CD14-positive monocyte (primary cell): ENCODE data around the gene BBS10. TPM values are rescaled to one million over a fixed set of nuclear protein-coding genes. Genes with fewer than 3 reads are reported as not detected.

Experiments used
- DNase-seq, 3 donors: peaks; one replicate each; pipeline ENCODE4 v3.0.0-alpha.2; 2011 to 2022
- H2AFZ ChIP-seq: 2 replicates; pipeline ENCODE4 v1.6.0; 2012; ENCODE audit warnings: mild to moderate bottlenecking, low read depth, low read length, inconsistent platforms; ENCODE audit not compliant: insufficient read depth, poor library complexity, severe bottlenecking
- H3K27ac ChIP-seq, 2 donors: 1 replicate in 1 of 2; 2 replicates in 1 of 2; pipeline ENCODE4 v1.5.1; 2012 to 2013; ENCODE audit warnings: low read length in 2 of 2, control low read depth in 1 of 2, inconsistent platforms in 1 of 2, low read depth in 1 of 2, mild to moderate bottlenecking in 1 of 2
- H3K27me3 ChIP-seq, 2 donors: one replicate each; pipeline versions ENCODE4 v1.6.0 to v1.6.1; 2011 to 2013; ENCODE audit warnings: low read length in 2 of 2; ENCODE audit not compliant: control insufficient read depth in 2 of 2, insufficient read depth in 2 of 2
- H3K36me3 ChIP-seq, 2 donors: replicated peaks in 1 of 2; 1 replicate in 1 of 2; 2 replicates in 1 of 2; pipeline versions ENCODE4 v1.5.1 to v1.6.1; 2012 to 2013; ENCODE audit warnings: low read length in 2 of 2, control low read depth in 1 of 2, inconsistent platforms in 1 of 2, mild to moderate bottlenecking in 1 of 2; ENCODE audit not compliant: insufficient read depth in 2 of 2, control insufficient read depth in 1 of 2
- H3K4me1 ChIP-seq, 2 donors: 1 replicate in 1 of 2; 2 replicates in 1 of 2; pipeline versions ENCODE4 v1.5.1 to v1.6.1; 2012 to 2013; ENCODE audit warnings: low read length in 2 of 2, control low read depth in 1 of 2, inconsistent platforms in 1 of 2, mild to moderate bottlenecking in 1 of 2, moderate library complexity in 1 of 2; ENCODE audit not compliant: insufficient read depth in 2 of 2, control insufficient read depth in 1 of 2
- H3K4me2 ChIP-seq: replicated peaks from 2 replicates; pipeline ENCODE3; 2012; ENCODE audit warnings: low read length, moderate library complexity, mild to moderate bottlenecking; ENCODE audit not compliant: poor library complexity, severe bottlenecking; ENCODE audit errors: extremely low read depth
- H3K4me3 ChIP-seq, 3 experiments: fragments of 200-600 bp in 1 of 3; sonication (generic) in 1 of 3; replicated peaks in 1 of 3; 1 replicate in 2 of 3; 2 replicates in 1 of 3; pipeline ENCODE4 v1.5.1; 2011 to 2013; ENCODE audit warnings: low read length in 3 of 3, mild to moderate bottlenecking in 3 of 3, control low read depth in 2 of 3, low read depth in 2 of 3, inconsistent platforms in 1 of 3, moderate library complexity in 1 of 3
- H3K79me2 ChIP-seq: 2 replicates; pipeline ENCODE4 v1.6.0; 2012; ENCODE audit warnings: mild to moderate bottlenecking, control low read depth, inconsistent platforms, low read length, moderate library complexity; ENCODE audit not compliant: insufficient read depth
- H3K9ac ChIP-seq: 2 replicates; pipeline ENCODE4 v1.6.0; 2017; ENCODE audit warnings: low read length, mild to moderate bottlenecking; ENCODE audit not compliant: insufficient read depth, poor library complexity, severe bottlenecking
- H3K9me3 ChIP-seq, 2 donors: replicated peaks in 1 of 2; 1 replicate in 1 of 2; 2 replicates in 1 of 2; pipeline versions ENCODE4 v1.5.1 to v1.6.1; 2012 to 2013; ENCODE audit warnings: low read length in 2 of 2, control low read depth in 1 of 2; ENCODE audit not compliant: control insufficient read depth in 1 of 2, insufficient read depth in 1 of 2
- H4K20me1 ChIP-seq: 2 replicates; pipeline ENCODE4 v1.6.0; 2012; ENCODE audit warnings: mild to moderate bottlenecking, low read length, control low read depth, moderate library complexity; ENCODE audit not compliant: insufficient read depth
- H3K27ac Mint-ChIP-seq, 7 donors: one replicate each; pipeline ENCODE4 v1.8.0; 2020; ENCODE audit warnings: mild to moderate bottlenecking in 7 of 7, mixed read lengths in 7 of 7, moderate library complexity in 6 of 7, inconsistent platforms in 2 of 7
- H3K27me3 Mint-ChIP-seq, 3 donors: one replicate each; pipeline ENCODE4 v1.8.0; 2021 to 2022; ENCODE audit warnings: low read depth in 3 of 3, mild to moderate bottlenecking in 3 of 3, mixed read lengths in 3 of 3, moderate library complexity in 3 of 3, inconsistent platforms in 1 of 3
- H3K36me3 Mint-ChIP-seq, 2 donors: one replicate each; pipeline ENCODE4 v1.8.0; 2020; ENCODE audit warnings: mixed read lengths in 2 of 2, inconsistent platforms in 1 of 2, mild to moderate bottlenecking in 1 of 2
- H3K4me1 Mint-ChIP-seq: one replicate; pipeline ENCODE4 v1.8.0; 2020; ENCODE audit warnings: mild to moderate bottlenecking, mixed read lengths
- H3K4me3 Mint-ChIP-seq, 2 donors: one replicate each; pipeline ENCODE4 v1.8.0; 2020; ENCODE audit warnings: mild to moderate bottlenecking in 2 of 2, mixed read lengths in 2 of 2, moderate library complexity in 1 of 2
- H3K9me3 Mint-ChIP-seq, 7 donors: one replicate each; pipeline ENCODE4 v1.8.0; 2020 to 2022; ENCODE audit warnings: mixed read lengths in 7 of 7, mild to moderate bottlenecking in 6 of 7, moderate library complexity in 6 of 7, inconsistent platforms in 2 of 7
- CTCF ChIP-seq: fragments of 200-600 bp; IDR thresholded peaks from one replicate; pipeline ENCODE4 v1.8.0; 2022; ENCODE audit warnings: antibody characterized with exemption, mild to moderate bottlenecking
- WGBS: methylation state at CpG from one replicate; pipeline ENCODE4 v1.1.5; 2013; ENCODE audit warnings: missing lambda C conversion rate; ENCODE audit not compliant: insufficient coverage; 5-methylcytosine and 5-hydroxymethylcytosine counted together
- intact Hi-C, 2 donors: fragments of 100-400 bp; cut with micrococcal nuclease; formaldehyde crosslinking; loops; one replicate each; pipeline versions ENCODE4 v1.15.0 to v1.15.1; 2023
- polyA plus RNA-seq, 3 donors: library from polyadenylated mRNA; depleted of rRNA in 1 of 3; unstranded in 2 of 3; stranded (reverse) in 1 of 3; fragments of 300-500 nt in 2 of 3; fragments of >200 nt in 1 of 3; fragmentation: Illumina TruSeq in 2 of 3; gene quantifications; 1 replicate in 2 of 3; 2 replicates in 1 of 3; pipeline ENCODE4 v1.2.3, GENCODE V29; 2012 to 2021

The BBS10 gene
- polyA plus RNA-seq, 3 donors, result 1.4 to 2.6 (median 1.8) TPM

- H3K4me3 Mint-ChIP-seq, result no peak overlapping the region
- H3K4me1 Mint-ChIP-seq, result peaks cover 31% of the 10 kb centered on the region
- Histone ChIP-seq H3K27ac (no peak overlapping the region), H3K9me3 (no peaks in the 10 kb centered on the region), H3K79me2 (peaks cover 12% of the 10 kb centered on the region), H2AFZ (no peak overlapping the region), H3K27me3 (no peaks in the 10 kb centered on the region), H3K4me3 (no peak overlapping the region), H3K4me1 (peaks cover 14 to 22% of the 10 kb centered on the region in 2 donors), H3K9ac (no peak overlapping the region), H3K4me2 (no peak overlapping the region), H4K20me1 (no peaks in the 10 kb centered on the region), H3K36me3 (no peaks in the 10 kb centered on the region)
- DNase-seq, result no peak
- peaks cover 0 to 6% (median 0%) of the 10 kb centered on the region in 3 donors for H3K27me3 Mint-ChIP-seq
- H3K9me3 Mint-ChIP-seq, result peaks cover 0 to under 1% (median 0%) of the 10 kb centered on the region in 7 donors
- no peak for TF ChIP-seq CTCF
- intact Hi-C loops, result loop anchor here (10.0 kb wide), 2 partner anchors 109 to 261 kb away; partner anchors contain the start of gene NAP1L1 (in 1 of the 2)
- WGBS, result 100% methylated on average over 1 of the region's 1 CpG
- peaks cover 0 to 12% of the 10 kb centered on the region in 2 donors for H3K36me3 Mint-ChIP-seq
- no peak overlapping the region for H3K27ac Mint-ChIP-seq
Observed at GRCh38 chr12:76345569-76345968, 2.6 kb downstream of the BBS10 start.

- intact Hi-C loops, result loop anchor here (10.0 kb wide), 2 partner anchors 113 to 257 kb away; partner anchors contain the start of gene NAP1L1 (in 1 of the 2)
- no peak overlapping the region for H3K4me2 ChIP-seq
- no peak for TF ChIP-seq CTCF
- no peaks in the 10 kb centered on the region for H4K20me1 ChIP-seq
- no peak for DNase-seq
- no peak overlapping the region for H3K4me3 ChIP-seq
- peaks cover 0 to 11% of the 10 kb centered on the region in 2 donors for H3K36me3 Mint-ChIP-seq
- H3K27ac ChIP-seq, result no peak overlapping the region
- H3K9me3 ChIP-seq, result no peaks in the 10 kb centered on the region
- H3K4me3 Mint-ChIP-seq, result no peak overlapping the region
- peaks cover 0 to 4% (median 2%) of the 10 kb centered on the region in 3 donors for H3K27me3 Mint-ChIP-seq
- H3K9me3 Mint-ChIP-seq, result peaks cover 0 to 4% (median 0%) of the 10 kb centered on the region in 7 donors
- peaks cover 14% of the 10 kb centered on the region for H3K4me1 Mint-ChIP-seq
- no peak overlapping the region for H3K9ac ChIP-seq
- H3K27ac Mint-ChIP-seq, result peak overlapping the region in 1 of 7 donors; percentile 16
- no peaks in the 10 kb centered on the region for H3K27me3 ChIP-seq
- 100% methylated on average over 3 of the region's 5 CpGs for WGBS
- H2AFZ ChIP-seq, result no peak overlapping the region
- no peaks in the 10 kb centered on the region for H3K36me3 ChIP-seq
- no peaks in the 10 kb centered on the region for H3K4me1 ChIP-seq
- H3K79me2 ChIP-seq, result no peaks in the 10 kb centered on the region
Observed at GRCh38 chr12:76341436-76342030, 6.7 kb downstream of the BBS10 start.
